ENCODE measurements around the gene TMEM11. TPM values are rescaled to one million over a fixed set of nuclear protein-coding genes. Genes with fewer than 3 reads are reported as not detected.

The TMEM11 gene
- total and polyA plus RNA-seq, 4 donors, result 9.3 to 20.8 (median 11.6) TPM

DNA sequence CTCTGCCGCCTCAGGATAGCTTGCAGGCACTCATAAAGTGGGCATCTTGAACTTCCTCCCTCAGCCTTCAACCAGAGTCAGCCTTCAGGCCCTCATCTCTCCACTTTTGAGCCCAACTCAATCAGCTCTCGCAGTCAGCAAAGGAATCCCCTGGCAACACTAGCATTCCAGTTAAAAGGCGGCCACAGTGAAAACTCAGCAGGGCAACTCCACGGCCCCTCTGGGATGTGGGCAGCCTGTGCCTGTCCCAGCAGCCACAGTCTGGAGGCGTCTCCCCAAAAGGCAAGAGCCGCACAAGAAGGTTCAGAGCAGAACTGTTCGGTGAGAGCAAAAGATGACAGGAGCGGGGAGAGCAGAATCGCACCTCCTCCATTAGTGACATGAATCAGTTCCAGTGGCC lies 9.0 kb downstream of the TMEM11 start (continued):
- TF ChIP-seq, protein P1, sequence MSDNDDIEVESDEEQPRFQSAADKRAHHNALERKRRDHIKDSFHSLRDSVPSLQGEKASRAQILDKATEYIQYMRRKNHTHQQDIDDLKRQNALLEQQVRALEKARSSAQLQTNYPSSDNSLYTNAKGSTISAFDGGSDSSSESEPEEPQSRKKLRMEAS (IDR thresholded peaks at IDR 0.05), result no peak
- TF ChIP-seq GABPA (IDR thresholded peaks at IDR 0.05 in 1 of 2, conservative IDR thresholded peaks at IDR 0.05 in 1 of 2) (no peak), HNF4G (IDR thresholded peaks at IDR 0.05) (no peak), TAF1 (conservative IDR thresholded peaks at IDR 0.05) (no peak), EGR1 (IDR thresholded peaks at IDR 0.05; ENCODE audit: low read depth in 2 of 2) (no peak), JUND (IDR thresholded peaks at IDR 0.05) (no peak)

DNA sequence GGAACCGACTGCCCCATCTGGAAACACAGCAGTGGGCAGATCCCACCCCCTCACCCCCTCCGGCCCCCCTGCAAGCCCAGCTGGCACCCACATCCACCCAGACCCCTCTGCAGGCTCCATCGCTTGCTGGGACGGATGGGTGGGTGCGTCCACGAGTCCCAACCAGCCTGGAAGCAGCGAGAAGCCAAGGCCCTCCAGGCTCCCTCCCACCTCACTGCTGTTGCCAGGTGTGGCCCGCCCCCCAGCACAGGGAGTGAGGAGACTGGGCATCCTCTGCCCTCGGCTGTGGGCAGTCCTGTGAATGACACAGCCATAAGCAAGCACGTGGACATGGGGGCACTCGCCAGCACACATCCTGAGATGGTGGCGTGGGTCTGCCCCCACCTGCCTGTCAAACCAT lies 11.4 kb downstream of the TMEM11 start:
- Histone ChIP-seq H3K4me1 (ENCODE audit: control insufficient read depth in 4 of 4, insufficient read depth in 4 of 4, low read length in 3 of 4) (peaks cover 0 to 3% (median 0%) of the 10 kb centered on the region in 4 donors), H3K9ac (ENCODE audit: low read depth in 1 of 2, low read length in 2 of 2) (no peak overlapping the region), H3K36me3 (ENCODE audit: control insufficient read depth in 4 of 4, insufficient read depth in 3 of 4, low read depth in 1 of 4, low read length in 3 of 4) (peaks cover 2 to 12% (median 5%) of the 10 kb centered on the region in 4 donors), H3K27ac (ENCODE audit: low read depth in 1 of 2, low read length in 2 of 2) (no peak overlapping the region), H3K9me3 (ENCODE audit: control insufficient read depth in 4 of 4, low read length in 3 of 4) (no peaks in the 10 kb centered on the region), H3K27me3 (ENCODE audit: control insufficient read depth in 4 of 4, insufficient read depth in 4 of 4, low read length in 3 of 4) (no peaks in the 10 kb centered on the region), H3K4me3 (ENCODE audit: low read depth in 1 of 3, low read length in 3 of 3) (no peak overlapping the region)
- TF ChIP-seq GABPA (IDR thresholded peaks at IDR 0.05 in 1 of 2, conservative IDR thresholded peaks at IDR 0.05 in 1 of 2), result no peak
- TF ChIP-seq EGR1 (IDR thresholded peaks at IDR 0.05; ENCODE audit: low read depth in 2 of 2), result no peak
- TF ChIP-seq, protein P1 (IDR thresholded peaks at IDR 0.05), result no peak
- no peak for TF ChIP-seq FOXA1 (IDR thresholded peaks at IDR 0.05)
- no peak for DNase-seq (ENCODE audit: low spot score)
- 92% methylated on average over 12 of the region's 12 CpGs for WGBS

DNA sequence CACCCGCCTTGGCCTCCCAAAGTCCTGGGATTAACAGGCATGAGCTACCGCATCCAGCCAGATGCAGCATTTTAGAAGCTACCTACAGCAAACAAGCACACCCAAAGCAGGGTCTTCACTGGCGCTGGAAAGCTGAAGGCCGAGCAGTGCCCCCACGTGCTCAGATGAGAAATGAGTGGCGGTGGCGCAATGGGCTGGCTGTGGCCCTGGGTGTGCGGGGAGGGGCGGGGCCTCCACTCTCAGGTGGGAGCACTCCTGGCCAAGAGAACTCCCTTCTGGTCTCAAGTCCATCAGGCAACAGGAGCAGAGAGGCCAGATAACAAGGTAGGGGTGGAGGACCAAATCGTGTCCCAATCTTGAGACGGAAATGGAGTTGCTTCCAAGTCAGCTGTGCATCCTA lies 12.1 kb downstream of the TMEM11 start:
- Histone ChIP-seq H3K4me3 (ENCODE audit: low read depth in 1 of 3, low read length in 3 of 3) (no peak overlapping the region), H3K36me3 (ENCODE audit: control insufficient read depth in 4 of 4, insufficient read depth in 3 of 4, low read depth in 1 of 4, low read length in 3 of 4) (peaks cover 5 to 16% (median 10%) of the 10 kb centered on the region in 4 donors), H3K4me1 (ENCODE audit: control insufficient read depth in 4 of 4, insufficient read depth in 4 of 4, low read length in 3 of 4) (peaks cover 0 to 3% (median 0%) of the 10 kb centered on the region in 4 donors), H3K9me3 (ENCODE audit: control insufficient read depth in 4 of 4, low read length in 3 of 4) (no peaks in the 10 kb centered on the region), H3K27ac (ENCODE audit: low read depth in 1 of 2, low read length in 2 of 2) (no peak overlapping the region), H3K27me3 (ENCODE audit: control insufficient read depth in 4 of 4, insufficient read depth in 4 of 4, low read length in 3 of 4) (no peaks in the 10 kb centered on the region), H3K9ac (ENCODE audit: low read depth in 1 of 2, low read length in 2 of 2) (no peak overlapping the region)
- DNase-seq (ENCODE audit: low spot score), result no peak
- 96% methylated on average over 11 of the region's 11 CpGs for WGBS
- TF ChIP-seq, protein P2, sequence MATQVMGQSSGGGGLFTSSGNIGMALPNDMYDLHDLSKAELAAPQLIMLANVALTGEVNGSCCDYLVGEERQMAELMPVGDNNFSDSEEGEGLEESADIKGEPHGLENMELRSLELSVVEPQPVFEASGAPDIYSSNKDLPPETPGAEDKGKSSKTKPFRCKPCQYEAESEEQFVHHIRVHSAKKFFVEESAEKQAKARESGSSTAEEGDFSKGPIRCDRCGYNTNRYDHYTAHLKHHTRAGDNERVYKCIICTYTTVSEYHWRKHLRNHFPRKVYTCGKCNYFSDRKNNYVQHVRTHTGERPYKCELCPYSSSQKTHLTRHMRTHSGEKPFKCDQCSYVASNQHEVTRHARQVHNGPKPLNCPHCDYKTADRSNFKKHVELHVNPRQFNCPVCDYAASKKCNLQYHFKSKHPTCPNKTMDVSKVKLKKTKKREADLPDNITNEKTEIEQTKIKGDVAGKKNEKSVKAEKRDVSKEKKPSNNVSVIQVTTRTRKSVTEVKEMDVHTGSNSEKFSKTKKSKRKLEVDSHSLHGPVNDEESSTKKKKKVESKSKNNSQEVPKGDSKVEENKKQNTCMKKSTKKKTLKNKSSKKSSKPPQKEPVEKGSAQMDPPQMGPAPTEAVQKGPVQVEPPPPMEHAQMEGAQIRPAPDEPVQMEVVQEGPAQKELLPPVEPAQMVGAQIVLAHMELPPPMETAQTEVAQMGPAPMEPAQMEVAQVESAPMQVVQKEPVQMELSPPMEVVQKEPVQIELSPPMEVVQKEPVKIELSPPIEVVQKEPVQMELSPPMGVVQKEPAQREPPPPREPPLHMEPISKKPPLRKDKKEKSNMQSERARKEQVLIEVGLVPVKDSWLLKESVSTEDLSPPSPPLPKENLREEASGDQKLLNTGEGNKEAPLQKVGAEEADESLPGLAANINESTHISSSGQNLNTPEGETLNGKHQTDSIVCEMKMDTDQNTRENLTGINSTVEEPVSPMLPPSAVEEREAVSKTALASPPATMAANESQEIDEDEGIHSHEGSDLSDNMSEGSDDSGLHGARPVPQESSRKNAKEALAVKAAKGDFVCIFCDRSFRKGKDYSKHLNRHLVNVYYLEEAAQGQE (IDR thresholded peaks at IDR 0.05), result no peak
- TF ChIP-seq, protein P3, sequence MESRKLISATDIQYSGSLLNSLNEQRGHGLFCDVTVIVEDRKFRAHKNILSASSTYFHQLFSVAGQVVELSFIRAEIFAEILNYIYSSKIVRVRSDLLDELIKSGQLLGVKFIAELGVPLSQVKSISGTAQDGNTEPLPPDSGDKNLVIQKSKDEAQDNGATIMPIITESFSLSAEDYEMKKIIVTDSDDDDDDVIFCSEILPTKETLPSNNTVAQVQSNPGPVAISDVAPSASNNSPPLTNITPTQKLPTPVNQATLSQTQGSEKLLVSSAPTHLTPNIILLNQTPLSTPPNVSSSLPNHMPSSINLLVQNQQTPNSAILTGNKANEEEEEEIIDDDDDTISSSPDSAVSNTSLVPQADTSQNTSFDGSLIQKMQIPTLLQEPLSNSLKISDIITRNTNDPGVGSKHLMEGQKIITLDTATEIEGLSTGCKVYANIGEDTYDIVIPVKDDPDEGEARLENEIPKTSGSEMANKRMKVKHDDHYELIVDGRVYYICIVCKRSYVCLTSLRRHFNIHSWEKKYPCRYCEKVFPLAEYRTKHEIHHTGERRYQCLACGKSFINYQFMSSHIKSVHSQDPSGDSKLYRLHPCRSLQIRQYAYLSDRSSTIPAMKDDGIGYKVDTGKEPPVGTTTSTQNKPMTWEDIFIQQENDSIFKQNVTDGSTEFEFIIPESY (IDR thresholded peaks at IDR 0.05), result no peak
- TF ChIP-seq GABPA (IDR thresholded peaks at IDR 0.05 in 1 of 2, conservative IDR thresholded peaks at IDR 0.05 in 1 of 2), result no peak
- TF ChIP-seq, protein P1 (IDR thresholded peaks at IDR 0.05), result no peak
- no peak for TF ChIP-seq EGR1 (IDR thresholded peaks at IDR 0.05; ENCODE audit: low read depth in 2 of 2)
- TF ChIP-seq, protein P4, sequence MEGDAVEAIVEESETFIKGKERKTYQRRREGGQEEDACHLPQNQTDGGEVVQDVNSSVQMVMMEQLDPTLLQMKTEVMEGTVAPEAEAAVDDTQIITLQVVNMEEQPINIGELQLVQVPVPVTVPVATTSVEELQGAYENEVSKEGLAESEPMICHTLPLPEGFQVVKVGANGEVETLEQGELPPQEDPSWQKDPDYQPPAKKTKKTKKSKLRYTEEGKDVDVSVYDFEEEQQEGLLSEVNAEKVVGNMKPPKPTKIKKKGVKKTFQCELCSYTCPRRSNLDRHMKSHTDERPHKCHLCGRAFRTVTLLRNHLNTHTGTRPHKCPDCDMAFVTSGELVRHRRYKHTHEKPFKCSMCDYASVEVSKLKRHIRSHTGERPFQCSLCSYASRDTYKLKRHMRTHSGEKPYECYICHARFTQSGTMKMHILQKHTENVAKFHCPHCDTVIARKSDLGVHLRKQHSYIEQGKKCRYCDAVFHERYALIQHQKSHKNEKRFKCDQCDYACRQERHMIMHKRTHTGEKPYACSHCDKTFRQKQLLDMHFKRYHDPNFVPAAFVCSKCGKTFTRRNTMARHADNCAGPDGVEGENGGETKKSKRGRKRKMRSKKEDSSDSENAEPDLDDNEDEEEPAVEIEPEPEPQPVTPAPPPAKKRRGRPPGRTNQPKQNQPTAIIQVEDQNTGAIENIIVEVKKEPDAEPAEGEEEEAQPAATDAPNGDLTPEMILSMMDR (IDR thresholded peaks at IDR 0.05; ENCODE audit: low read depth, low read length, missing input control), result no peak

Measured in liver (tissue), 9 donors.